HUES64 (cell line): Measurements from ENCODE around the gene NBDY.
"Not testable (repeated sequence)": the region's sequence is repeated elsewhere in the genome, so short reads cannot be mapped to it uniquely, and the experiment has no call there.

Experiments used
- H3K27ac ChIP-seq: 2 replicates; pipeline ENCODE4 v1.7.0; 2013; ENCODE audit warnings: low read depth, low read length, inconsistent platforms
- H3K27me3 ChIP-seq: 2 replicates; pipeline ENCODE4 v1.6.1; 2013; ENCODE audit warnings: mild to moderate bottlenecking, low read length; ENCODE audit not compliant: insufficient read depth
- H3K36me3 ChIP-seq: 2 replicates; pipeline ENCODE4 v1.6.1; 2013; ENCODE audit warnings: mild to moderate bottlenecking, low read length; ENCODE audit not compliant: insufficient read depth
- H3K4me1 ChIP-seq: 2 replicates; pipeline ENCODE4 v1.6.1; 2013; ENCODE audit warnings: mild to moderate bottlenecking, low read length, moderate library complexity; ENCODE audit not compliant: insufficient read depth
- H3K4me3 ChIP-seq: 2 replicates; pipeline ENCODE4 v1.5.1; 2013; ENCODE audit warnings: mild to moderate bottlenecking, low read length, moderate library complexity
- H3K9ac ChIP-seq: 2 replicates; pipeline ENCODE4 v1.6.1; 2013; ENCODE audit warnings: mild to moderate bottlenecking, low read depth, low read length
- H3K9me3 ChIP-seq: 2 replicates; pipeline ENCODE4 v1.6.1; 2013; ENCODE audit warnings: low read depth, low read length; ENCODE audit not compliant: insufficient read depth
- WGBS: fragments of 150-250, 120-280 bp; methylation state at CpG from one replicate; pipeline ENCODE4 v1.1.7; 2013; ENCODE audit warnings: missing lambda C conversion rate; 5-methylcytosine and 5-hydroxymethylcytosine counted together

NBDY gene

GRCh38 chrX:56780681-56781649 lies 51.9 kb downstream of the NBDY start:
- not testable (repeated sequence) for H3K4me3 ChIP-seq, H3K9me3 ChIP-seq, H3K27ac ChIP-seq, H3K27me3 ChIP-seq, H3K36me3 ChIP-seq, H3K4me1 ChIP-seq, H3K9ac ChIP-seq
- WGBS = 99% methylated on average over 9 of the region's 22 CpGs

- H3K9me3 ChIP-seq = no peaks in the 10 kb centered on the region
- no peak overlapping the region for H3K4me3 ChIP-seq
- WGBS = 89% methylated on average over 2 of the region's 2 CpGs
- H3K9ac ChIP-seq = no peak overlapping the region
- peaks cover 6% of the 10 kb centered on the region; the same call in 1 of the 2 replicates for H3K36me3 ChIP-seq
- H3K27ac ChIP-seq = no peak overlapping the region
- H3K4me1 ChIP-seq = no peaks in the 10 kb centered on the region
- H3K27me3 ChIP-seq = no peaks in the 10 kb centered on the region
These were observed 53.3 kb downstream of the NBDY start for GRCh38 chrX:56782352-56782751.

- Histone ChIP-seq H3K36me3 (peaks cover 6% of the 10 kb centered on the region; the same call in 1 of the 2 replicates), H3K27ac (no peak overlapping the region), H3K27me3 (no peaks in the 10 kb centered on the region), H3K4me3 (no peak overlapping the region), H3K9ac (no peak overlapping the region), H3K9me3 (no peaks in the 10 kb centered on the region), H3K4me1 (no peaks in the 10 kb centered on the region)
- WGBS = 94% methylated on average over 17 of the region's 17 CpGs
These were observed 53.9 kb downstream of the NBDY start for GRCh38 chrX:56782791-56783449.

GRCh38 chrX:56783450-56783831 lies 54.4 kb downstream of the NBDY start:
- Histone ChIP-seq H3K36me3 (peaks cover 6% of the 10 kb centered on the region; the same call in 1 of the 2 replicates), H3K4me3 (no peak overlapping the region), H3K9me3 (no peaks in the 10 kb centered on the region), H3K4me1 (no peaks in the 10 kb centered on the region), H3K27me3 (no peaks in the 10 kb centered on the region), H3K9ac (no peak overlapping the region), H3K27ac (no peak overlapping the region)
- 90% methylated on average over 12 of the region's 12 CpGs for WGBS

- Histone ChIP-seq H3K27ac (no peak overlapping the region), H3K4me1 (no peaks in the 10 kb centered on the region), H3K36me3 (peaks cover 6% of the 10 kb centered on the region; the same call in 1 of the 2 replicates), H3K27me3 (no peaks in the 10 kb centered on the region), H3K4me3 (no peak overlapping the region), H3K9ac (no peak overlapping the region), H3K9me3 (no peaks in the 10 kb centered on the region)
- 95% methylated on average over 9 of the region's 9 CpGs for WGBS
These were observed 55.1 kb downstream of the NBDY start for GRCh38 chrX:56783996-56784620.

GRCh38 chrX:56784666-56785065 lies 55.6 kb downstream of the NBDY start:
- WGBS = 96% methylated on average over 14 of the region's 14 CpGs

GRCh38 chrX:56785442-56785841 lies 56.4 kb downstream of the NBDY start:
- Histone ChIP-seq H3K9me3 (no peaks in the 10 kb centered on the region), H3K4me1 (no peaks in the 10 kb centered on the region), H3K27ac (no peak overlapping the region), H3K4me3 (no peak overlapping the region), H3K36me3 (peaks cover 6% of the 10 kb centered on the region; the same call in 1 of the 2 replicates), H3K27me3 (no peaks in the 10 kb centered on the region), H3K9ac (no peak overlapping the region)
- 92% methylated on average over 7 of the region's 7 CpGs for WGBS

More at GRCh38 chrX:56784666-56785065, 55.6 kb downstream of the NBDY start:
- H3K27me3 ChIP-seq = no peaks in the 10 kb centered on the region
- no peak overlapping the region for H3K4me3 ChIP-seq
- no peaks in the 10 kb centered on the region for H3K4me1 ChIP-seq
- no peak overlapping the region for H3K27ac ChIP-seq
- H3K36me3 ChIP-seq = peaks cover 6% of the 10 kb centered on the region; the same call in 1 of the 2 replicates
- H3K9ac ChIP-seq = no peak overlapping the region
- no peaks in the 10 kb centered on the region for H3K9me3 ChIP-seq

- H3K9me3 ChIP-seq = no peaks in the 10 kb centered on the region
- no peak overlapping the region for H3K4me3 ChIP-seq
- H3K27ac ChIP-seq = no peak overlapping the region
- WGBS = 97% methylated on average over 9 of the region's 9 CpGs
- no peaks in the 10 kb centered on the region for H3K4me1 ChIP-seq
- no peaks in the 10 kb centered on the region for H3K27me3 ChIP-seq
- H3K9ac ChIP-seq = no peak overlapping the region
- peaks cover 6% of the 10 kb centered on the region for H3K36me3 ChIP-seq
These were observed 58.1 kb downstream of the NBDY start for GRCh38 chrX:56786889-56787733.

- Histone ChIP-seq H3K36me3 (peaks cover 6% of the 10 kb centered on the region), H3K27me3 (no peaks in the 10 kb centered on the region), H3K27ac (no peak overlapping the region), H3K9me3 (no peaks in the 10 kb centered on the region), H3K4me1 (no peaks in the 10 kb centered on the region), H3K4me3 (no peak overlapping the region), H3K9ac (no peak overlapping the region)
- 95% methylated on average over 5 of the region's 5 CpGs for WGBS
These were observed 58.7 kb downstream of the NBDY start for GRCh38 chrX:56787734-56788152.

- no peak overlapping the region for H3K27ac ChIP-seq
- H3K9ac ChIP-seq = no peak overlapping the region
- WGBS = 67% methylated on average over 3 of the region's 3 CpGs
- peaks cover 6% of the 10 kb centered on the region for H3K36me3 ChIP-seq
- H3K27me3 ChIP-seq = no peaks in the 10 kb centered on the region
- H3K4me3 ChIP-seq = no peak overlapping the region
- H3K9me3 ChIP-seq = no peaks in the 10 kb centered on the region
- H3K4me1 ChIP-seq = no peaks in the 10 kb centered on the region
These were observed 59.2 kb downstream of the NBDY start for GRCh38 chrX:56788229-56788628.
